Measurements from ENCODE around the gene STN1.

STN1 gene

GRCh38 chr10:103918053-103918846, at the start of gene STN1:
Gene STN1, minus strand, starts transcription at chr10:103918184. Its CDS starts 590 bp downstream, at chr10:103917594.
- peak; percentile 93 to 96 (median 94) for DNase-seq (ENCODE audit: low read depth in 2 of 3, low spot score in 1 of 3)

- no peak for DNase-seq (ENCODE audit: low read depth in 2 of 3, low spot score in 1 of 3)
Measured at GRCh38 chr10:103967448-103968071, 49.6 kb upstream of the STN1 start.

GRCh38 chr10:103966671-103967447, 48.9 kb upstream of the STN1 start, which contains the start of gene SLK:
Gene SLK, plus strand, starts transcription at chr10:103967140. Its CDS starts 606 bp downstream, at chr10:103967746.
- peak; percentile 45 to 77 (median 53) for DNase-seq (ENCODE audit: low read depth in 2 of 3, low spot score in 1 of 3)

- no peak for DNase-seq (ENCODE audit: low read depth in 2 of 3, low spot score in 1 of 3)
Measured at GRCh38 chr10:103960103-103960502, 42.1 kb upstream of the STN1 start.

GRCh38 chr10:103958996-103959395, 41.0 kb upstream of the STN1 start:
- no peak for DNase-seq (ENCODE audit: low read depth in 2 of 3, low spot score in 1 of 3)

- no peak for DNase-seq (ENCODE audit: low read depth in 2 of 3, low spot score in 1 of 3)
Measured at GRCh38 chr10:103954543-103954942, 36.6 kb upstream of the STN1 start.

GRCh38 chr10:103951942-103952341, 34.0 kb upstream of the STN1 start:
- no peak for DNase-seq (ENCODE audit: low read depth in 2 of 3, low spot score in 1 of 3)

- no peak for DNase-seq (ENCODE audit: low read depth in 2 of 3, low spot score in 1 of 3)
Measured at GRCh38 chr10:103951183-103951582, 33.2 kb upstream of the STN1 start.

GRCh38 chr10:103949728-103950127, 31.7 kb upstream of the STN1 start:
- DNase-seq (ENCODE audit: low read depth in 2 of 3, low spot score in 1 of 3), result no peak

GRCh38 chr10:103947799-103948516, 30.0 kb upstream of the STN1 start:
- DNase-seq (ENCODE audit: low read depth in 2 of 3, low spot score in 1 of 3), result no peak

GRCh38 chr10:103942866-103943265, 24.9 kb upstream of the STN1 start:
- no peak for DNase-seq (ENCODE audit: low read depth in 2 of 3, low spot score in 1 of 3)

GRCh38 chr10:103941801-103942200, 23.8 kb upstream of the STN1 start:
- no peak for DNase-seq (ENCODE audit: low read depth in 2 of 3, low spot score in 1 of 3)

GRCh38 chr10:103939522-103939921, 21.5 kb upstream of the STN1 start:
- DNase-seq (ENCODE audit: low read depth in 2 of 3, low spot score in 1 of 3), result no peak

GRCh38 chr10:103936022-103936421, 18.0 kb upstream of the STN1 start:
- no peak for DNase-seq (ENCODE audit: low read depth in 2 of 3, low spot score in 1 of 3)

- no peak for DNase-seq (ENCODE audit: low read depth in 2 of 3, low spot score in 1 of 3)
Measured at GRCh38 chr10:103934308-103934707, 16.3 kb upstream of the STN1 start.

- no peak for DNase-seq (ENCODE audit: low read depth in 2 of 3, low spot score in 1 of 3)
Measured at GRCh38 chr10:103933557-103934121, 15.7 kb upstream of the STN1 start.

GRCh38 chr10:103932971-103933370, 15.0 kb upstream of the STN1 start:
- DNase-seq (ENCODE audit: low read depth in 2 of 3, low spot score in 1 of 3), result no peak

- DNase-seq (ENCODE audit: low read depth in 2 of 3, low spot score in 1 of 3), result no peak
Measured at GRCh38 chr10:103932271-103932670, 14.3 kb upstream of the STN1 start.

- no peak for DNase-seq (ENCODE audit: low read depth in 2 of 3, low spot score in 1 of 3)
Measured at GRCh38 chr10:103931603-103932002, 13.6 kb upstream of the STN1 start.

GRCh38 chr10:103930881-103931280, 12.9 kb upstream of the STN1 start:
- no peak for DNase-seq (ENCODE audit: low read depth in 2 of 3, low spot score in 1 of 3)

GRCh38 chr10:103930449-103930848, 12.5 kb upstream of the STN1 start:
- no peak for DNase-seq (ENCODE audit: low read depth in 2 of 3, low spot score in 1 of 3)

All from stimulated activated CD4-positive, alpha-beta T cell treated with anti-CD3 and anti-CD28 coated beads, Interleukin-12 subunit alpha, Interleukin-12 subunit beta, amount 100 ng/mL, for 48 hours (primary cell).